ENCODE measurements around the gene FA2H.

GRCh38 chr16:74817851-74818250, 43.2 kb upstream of the FA2H start:
- TF ChIP-seq POLR2AphosphoS5 (IDR thresholded peaks at IDR 0.05; ENCODE audit: low read depth, low read length) (no peak), POLR2A (IDR thresholded peaks at IDR 0.05; ENCODE audit: low read depth, low read length) (no peak)

All from GM12892 (cell line).